Activated naive CD4-positive, alpha-beta T cell treated with anti-CD3 and anti-CD28 coated beads, Interleukin-2, amount 50 U/mL, for 72 hours (primary cell): ENCODE measurements around the gene SUGCT. TPM values are rescaled to one million over a fixed set of nuclear protein-coding genes. Genes with fewer than 3 reads are reported as not detected.
"Not testable (repeated sequence)": the region's sequence is repeated elsewhere in the genome, so short reads cannot be mapped to it uniquely, and the experiment has no call there.

Experiments
- ATAC-seq, 2 donors: fragments of 150-1000 bp; cut with Tn5 transposase; 2 replicates each; pipeline ENCODE4 v1.10.0; 2021; ENCODE audit warnings: mild to moderate bottlenecking in 2 of 2, moderate library complexity in 2 of 2
- DNase-seq, 2 donors: peaks; one replicate each; pipeline ENCODE4 v3.0.0; 2021 to 2022; ENCODE audit warnings: low spot score in 2 of 2
- H3K27ac Mint-ChIP-seq, 2 donors: one replicate each; pipeline ENCODE4 v1.8.0; 2022; ENCODE audit warnings: mild to moderate bottlenecking in 2 of 2, mixed read lengths in 2 of 2
- H3K36me3 Mint-ChIP-seq, 2 donors: one replicate each; pipeline ENCODE4 v1.8.0; 2022; ENCODE audit warnings: mixed read lengths in 2 of 2
- H3K9me3 Mint-ChIP-seq, 2 donors: one replicate each; pipeline ENCODE4 v1.8.0; 2022; ENCODE audit warnings: mixed read lengths in 2 of 2
- total RNA-seq, 2 donors: library from RNA; stranded (reverse); gene quantifications; one replicate each; pipeline ENCODE4 v1.2.3, GENCODE V29; 2022

Gene SUGCT
- total RNA-seq, 2 donors from 2014 or later: 1.1 to 1.8 TPM

DNA sequence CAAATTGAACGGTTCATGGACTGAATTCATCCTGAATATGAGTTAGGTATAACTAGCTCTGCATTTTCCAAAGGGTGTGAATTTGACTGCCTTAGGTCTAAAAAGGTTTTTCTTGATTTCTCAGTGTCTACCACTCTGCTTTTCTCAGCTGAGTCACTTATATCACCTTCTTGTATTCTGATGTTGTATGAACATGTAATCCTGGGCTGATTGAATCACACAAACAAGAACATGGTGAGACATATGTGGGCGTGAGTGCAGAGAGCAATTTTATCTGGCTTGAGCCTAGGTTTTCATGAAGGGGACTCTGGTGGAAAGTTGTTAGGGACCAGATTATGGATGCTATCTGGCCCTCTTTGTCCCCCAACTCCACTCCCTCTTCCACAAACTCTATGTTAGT, 239.8 kb downstream of the SUGCT start:
- no peaks in the 10 kb centered on the region for H3K9me3 Mint-ChIP-seq
- ATAC-seq: no peak
- H3K27ac Mint-ChIP-seq: no peak overlapping the region
- no peak for DNase-seq
- H3K36me3 Mint-ChIP-seq: no peaks in the 10 kb centered on the region

DNA sequence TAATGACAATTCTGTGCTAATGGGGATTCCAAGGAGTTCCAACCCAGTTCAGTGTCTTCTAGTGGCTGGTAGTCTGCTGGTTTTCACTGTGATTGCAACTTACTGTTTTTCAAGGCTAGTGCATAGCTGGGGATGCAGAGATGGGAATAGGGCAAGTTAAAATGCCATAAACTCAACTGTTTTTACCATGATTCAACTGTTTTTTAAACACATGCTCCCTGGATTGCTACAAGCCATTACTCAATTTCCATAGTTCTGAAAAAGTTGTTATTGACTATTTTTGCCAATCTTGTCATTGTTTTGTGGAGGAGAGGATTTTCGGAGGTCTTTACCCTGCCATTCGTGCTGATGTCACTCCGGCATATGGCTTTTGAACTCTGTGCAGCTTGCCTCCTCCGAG, 245.3 kb downstream of the SUGCT start:
- DNase-seq (no peak), ATAC-seq (no peak)
- Mint-ChIP-seq H3K9me3 (peaks cover 0 to 4% of the 10 kb centered on the region in 2 donors), H3K36me3 (peaks cover 0 to 4% of the 10 kb centered on the region in 2 donors), H3K27ac (no peak overlapping the region)

GRCh38 chr7:40382145-40382544, 247.3 kb downstream of the SUGCT start:
- Mint-ChIP-seq H3K36me3 (peaks cover 0 to 4% of the 10 kb centered on the region in 2 donors), H3K27ac (no peak overlapping the region), H3K9me3 (peaks cover 0 to 4% of the 10 kb centered on the region in 2 donors)
- ATAC-seq (no peak), DNase-seq (no peak)

GRCh38 chr7:40393660-40394059, 258.9 kb downstream of the SUGCT start:
- Mint-ChIP-seq H3K27ac (no peak overlapping the region), H3K36me3 (no peaks in the 10 kb centered on the region), H3K9me3 (no peaks in the 10 kb centered on the region)
- ATAC-seq (no peak), DNase-seq (no peak)

- H3K36me3 Mint-ChIP-seq: no peaks in the 10 kb centered on the region
- H3K27ac Mint-ChIP-seq: no peak overlapping the region
- DNase-seq (no peak), ATAC-seq (no peak)
- no peaks in the 10 kb centered on the region for H3K9me3 Mint-ChIP-seq
Observed at GRCh38 chr7:40394400-40394799, 259.6 kb downstream of the SUGCT start.

- ATAC-seq: no peak
Observed at GRCh38 chr7:40400525-40400924, 265.7 kb downstream of the SUGCT start.

DNA sequence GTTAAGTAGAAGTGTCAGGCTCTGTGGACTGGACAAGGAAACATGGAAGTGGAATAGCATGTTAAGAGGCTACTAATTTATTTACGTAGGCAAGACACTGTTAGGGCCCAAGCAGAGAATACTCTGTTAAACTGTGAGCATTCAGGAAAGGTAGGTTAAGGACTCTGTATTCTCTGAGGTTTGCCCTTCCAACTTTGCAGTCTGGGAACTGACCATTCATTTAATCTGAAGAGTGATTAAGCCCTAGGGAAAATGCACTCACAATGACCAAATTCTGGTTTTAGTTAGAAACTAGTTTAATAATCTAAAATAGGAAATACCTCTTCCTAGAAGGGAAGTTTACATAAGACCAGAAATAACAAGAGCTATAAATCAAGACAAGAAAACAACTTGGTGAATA, 266.6 kb downstream of the SUGCT start:
- Mint-ChIP-seq H3K9me3 (no peaks in the 10 kb centered on the region), H3K27ac (no peak overlapping the region), H3K36me3 (no peaks in the 10 kb centered on the region)
- DNase-seq: no peak
- no peak for ATAC-seq

More at GRCh38 chr7:40400525-40400924, 265.7 kb downstream of the SUGCT start:
- H3K27ac Mint-ChIP-seq: no peak overlapping the region
- H3K36me3 Mint-ChIP-seq: no peaks in the 10 kb centered on the region
- no peak for DNase-seq
- H3K9me3 Mint-ChIP-seq: no peaks in the 10 kb centered on the region

DNA sequence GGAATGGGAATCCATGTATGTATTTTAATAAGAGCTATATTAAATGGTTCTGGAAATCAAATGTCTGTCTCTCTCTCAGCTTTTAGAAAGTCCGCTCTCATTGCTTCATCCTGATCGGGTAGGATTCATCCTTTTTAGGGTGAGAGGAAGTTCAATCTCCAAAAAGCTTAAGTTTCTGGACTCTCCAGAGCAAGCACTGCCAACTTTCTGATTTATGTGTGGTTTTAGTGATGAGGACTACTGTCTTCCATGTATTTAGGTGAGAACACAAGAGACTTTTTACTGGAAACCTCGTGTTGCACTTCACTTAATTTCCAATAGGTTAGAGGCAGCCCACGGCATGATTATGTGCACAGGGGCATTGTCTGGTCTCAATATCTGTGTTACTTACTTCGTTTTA, 267.9 kb downstream of the SUGCT start:
- DNase-seq (no peak), ATAC-seq (no peak)
- Mint-ChIP-seq H3K27ac (no peak overlapping the region), H3K9me3 (no peaks in the 10 kb centered on the region), H3K36me3 (no peaks in the 10 kb centered on the region)

DNA sequence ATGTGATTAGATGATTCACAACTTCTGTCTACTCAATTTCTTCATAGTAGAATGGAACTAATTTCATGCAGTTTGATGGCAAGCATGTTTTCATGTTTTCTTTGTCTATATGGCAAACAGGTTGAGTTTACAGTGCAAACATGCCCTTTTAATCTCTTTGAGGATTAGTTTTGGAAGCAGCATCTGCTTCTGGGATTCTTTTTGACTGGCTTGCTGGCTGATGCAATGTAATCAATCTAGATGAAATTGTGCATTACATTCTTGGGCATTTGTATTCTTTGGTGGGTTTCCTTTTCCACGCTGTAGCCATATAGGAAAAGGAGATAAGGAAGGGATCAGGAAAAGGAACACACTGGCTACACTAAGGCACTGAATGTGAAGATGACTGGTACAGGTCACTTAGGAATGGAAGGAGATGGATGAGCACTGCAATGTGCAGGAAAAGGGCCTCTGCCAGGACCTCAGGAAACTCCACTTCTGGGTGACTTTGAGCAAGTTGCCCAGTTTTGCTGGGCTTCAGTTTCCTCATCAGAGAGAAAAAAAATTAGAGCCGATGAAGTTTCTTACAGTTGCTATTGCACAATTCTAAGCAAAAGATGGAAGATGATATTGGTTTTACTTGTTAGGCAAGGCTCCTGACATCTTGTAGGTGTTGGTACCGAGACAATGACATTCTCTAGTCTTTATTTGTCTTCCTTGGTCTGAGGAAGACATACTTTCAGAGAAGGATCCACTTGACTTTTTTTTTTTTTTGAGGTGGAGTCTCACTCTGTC, 269.1 kb downstream of the SUGCT start:
- DNase-seq: no peak
- no peak for ATAC-seq
- no peaks in the 10 kb centered on the region for H3K36me3 Mint-ChIP-seq
- no peak overlapping the region for H3K27ac Mint-ChIP-seq
- H3K9me3 Mint-ChIP-seq: no peaks in the 10 kb centered on the region

DNA sequence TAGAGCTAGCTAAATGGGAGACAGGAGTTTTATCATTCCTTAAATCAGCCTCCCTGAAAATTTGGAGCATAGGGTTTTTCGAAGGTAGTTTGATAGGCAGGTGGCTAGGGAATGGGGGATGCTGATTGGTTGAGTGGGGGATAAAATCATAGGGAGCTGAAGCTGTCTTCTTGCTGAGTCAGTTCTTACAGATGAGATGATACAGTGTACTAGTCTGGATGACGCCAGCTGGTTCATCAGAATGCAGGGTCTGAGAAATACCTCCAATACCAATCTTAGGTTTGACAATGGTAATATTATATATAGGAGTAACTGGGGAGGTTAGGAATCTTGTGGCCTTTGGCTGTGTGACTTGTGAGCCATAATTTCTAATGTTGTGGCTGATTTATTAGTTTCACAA, 271.2 kb downstream of the SUGCT start:
- ATAC-seq: no peak
- no peak overlapping the region for H3K27ac Mint-ChIP-seq

GRCh38 chr7:40412323-40412722, 277.5 kb downstream of the SUGCT start:
- Mint-ChIP-seq H3K9me3 (no peaks in the 10 kb centered on the region), H3K36me3 (no peaks in the 10 kb centered on the region), H3K27ac (no peak overlapping the region)
- no peak for ATAC-seq
- DNase-seq: no peak

More for the DNA sequence above, 271.2 kb downstream of the SUGCT start:
- no peaks in the 10 kb centered on the region for H3K9me3 Mint-ChIP-seq
- DNase-seq: no peak
- no peaks in the 10 kb centered on the region for H3K36me3 Mint-ChIP-seq

GRCh38 chr7:40414704-40415103, 279.9 kb downstream of the SUGCT start:
- H3K36me3 Mint-ChIP-seq, ATAC-seq, H3K9me3 Mint-ChIP-seq, DNase-seq, H3K27ac Mint-ChIP-seq: not testable (repeated sequence)

DNA sequence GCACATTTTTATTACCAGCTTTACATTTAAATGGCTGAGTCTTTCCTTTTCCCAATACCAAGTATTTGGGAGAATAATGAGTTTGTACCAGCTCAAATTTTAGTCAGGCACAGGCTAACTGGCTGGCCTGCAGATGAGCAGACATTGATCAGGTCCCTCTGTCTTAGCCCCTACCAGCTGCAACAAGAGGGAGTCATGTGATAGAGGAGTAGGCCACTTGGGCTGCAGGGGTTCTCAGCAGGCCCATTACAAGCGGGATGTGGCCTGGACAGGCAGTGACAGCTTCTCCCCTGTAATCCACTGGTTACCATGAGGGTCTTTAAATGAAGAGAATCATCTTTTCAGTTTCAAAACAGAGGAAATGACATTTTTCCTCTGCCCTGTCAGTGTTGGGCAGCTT, 283.6 kb downstream of the SUGCT start:
- no peaks in the 10 kb centered on the region for H3K36me3 Mint-ChIP-seq
- DNase-seq (no peak), ATAC-seq (no peak)
- no peak overlapping the region for H3K27ac Mint-ChIP-seq
- no peaks in the 10 kb centered on the region for H3K9me3 Mint-ChIP-seq

DNA sequence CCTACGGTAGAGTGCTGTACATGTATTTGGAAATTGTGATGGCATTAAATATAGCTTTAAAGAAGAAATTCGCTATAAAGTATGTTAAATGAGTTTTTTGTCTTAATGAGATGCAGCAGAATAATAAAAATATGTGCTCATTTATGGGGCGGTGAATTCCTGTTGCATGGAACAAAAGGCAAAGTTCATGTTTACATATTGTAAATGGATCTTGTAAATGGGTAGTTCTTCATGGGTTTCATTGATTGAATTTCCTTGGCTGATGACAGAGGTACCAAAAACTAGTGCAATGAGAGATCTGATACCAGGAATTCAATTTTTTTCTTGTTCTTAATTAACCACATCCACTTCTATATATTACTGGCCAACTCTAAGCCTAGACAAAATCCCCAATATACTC, 284.2 kb downstream of the SUGCT start:
- no peaks in the 10 kb centered on the region for H3K9me3 Mint-ChIP-seq
- DNase-seq: no peak
- no peak overlapping the region for H3K27ac Mint-ChIP-seq
- H3K36me3 Mint-ChIP-seq: no peaks in the 10 kb centered on the region
- ATAC-seq: no peak

- Mint-ChIP-seq H3K9me3 (no peaks in the 10 kb centered on the region), H3K36me3 (no peaks in the 10 kb centered on the region), H3K27ac (no peak overlapping the region)
- DNase-seq (no peak), ATAC-seq (peak in 1 of 2 donors; percentile 43)
Observed at GRCh38 chr7:40419806-40420205, 285.0 kb downstream of the SUGCT start.

DNA sequence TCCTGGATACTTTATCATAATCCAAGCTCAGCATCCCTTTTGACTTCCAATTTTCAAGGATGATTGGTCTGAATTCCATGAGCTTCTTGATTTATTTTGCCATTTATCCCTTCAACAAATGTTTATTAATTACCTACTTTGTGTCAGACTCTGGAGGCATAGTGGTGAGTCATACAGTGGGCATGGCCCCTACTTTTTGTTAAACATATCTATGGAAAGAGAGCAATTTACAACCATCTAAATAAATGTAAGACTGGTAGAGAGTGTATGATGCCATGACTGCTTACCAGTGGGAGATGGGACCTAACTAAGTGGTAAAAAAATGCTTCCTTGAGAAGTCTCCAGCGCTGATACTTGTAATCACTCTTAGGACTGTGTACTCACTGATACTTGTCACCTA, 286.6 kb downstream of the SUGCT start:
- H3K36me3 Mint-ChIP-seq: no peaks in the 10 kb centered on the region
- no peak overlapping the region for H3K27ac Mint-ChIP-seq
- H3K9me3 Mint-ChIP-seq: no peaks in the 10 kb centered on the region
- DNase-seq: no peak
- ATAC-seq: no peak

DNA sequence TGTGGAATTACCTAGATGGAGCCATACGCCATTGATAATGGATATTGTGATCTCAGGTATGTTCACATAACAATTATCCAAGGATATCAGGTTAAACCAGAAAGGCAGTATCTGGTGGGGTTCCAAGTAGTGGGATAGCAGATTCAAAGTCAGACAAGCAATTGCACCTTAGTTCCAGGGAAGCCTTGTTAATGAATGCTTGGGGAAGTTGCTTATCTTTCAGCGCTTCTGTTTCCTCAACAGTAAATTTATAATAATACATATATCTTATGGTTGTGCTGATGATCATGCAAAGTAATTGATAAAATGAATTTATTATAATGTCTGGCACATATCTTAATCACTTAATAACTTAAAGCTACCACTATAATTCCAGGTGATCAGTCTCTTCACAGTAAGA, 290.9 kb downstream of the SUGCT start:
- DNase-seq (no peak), ATAC-seq (no peak)
- Mint-ChIP-seq H3K36me3 (no peaks in the 10 kb centered on the region), H3K9me3 (no peaks in the 10 kb centered on the region), H3K27ac (no peak overlapping the region)

DNA sequence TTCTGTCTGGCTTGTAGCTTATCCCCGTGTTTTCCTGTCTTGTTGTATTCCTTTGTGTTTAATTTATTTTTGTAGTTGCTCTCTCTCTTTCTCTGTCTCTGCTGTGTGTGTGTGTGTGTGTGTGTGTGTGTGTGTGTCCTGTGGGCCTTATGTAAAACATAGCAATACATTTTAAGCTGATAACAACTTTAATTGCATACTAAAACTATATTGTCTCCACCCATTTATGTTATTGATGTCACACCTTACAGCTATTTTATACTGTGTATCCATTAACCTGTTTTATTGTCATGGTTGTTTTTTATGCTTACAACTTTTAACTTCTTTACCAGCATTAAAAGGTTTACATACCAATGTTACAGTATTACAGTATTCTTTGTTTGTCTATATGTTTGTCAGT, 293.6 kb downstream of the SUGCT start:
- Mint-ChIP-seq H3K27ac (no peak overlapping the region), H3K36me3 (peaks cover 0 to 8% of the 10 kb centered on the region in 2 donors), H3K9me3 (peaks cover 5% of the 10 kb centered on the region in 2 donors)
- no peak for ATAC-seq
- no peak for DNase-seq
